OCI-LY1 (cell line): ENCODE measurements around the gene VGLL1.

ENCODE experiments used
- CTCF ChIP-seq: fragments of 200-600 bp; sonication (generic), shearing (Covaris generic); IDR thresholded peaks from 2 replicates; pipeline ENCODE4 v1.5.1; 2017; ENCODE audit warnings: mild to moderate bottlenecking, antibody characterized with exemption, low read length, moderate library complexity, mixed read lengths
- EZH2 ChIP-seq: fragments of 200-600 bp; sonication (generic), shearing (Covaris generic); IDR thresholded peaks from 2 replicates; pipeline ENCODE4 v1.8.0; 2017; ENCODE audit warnings: borderline replicate concordance, mixed run types, mild to moderate bottlenecking, antibody characterized with exemption, low read length, moderate library complexity, mixed read lengths

GRCh38 chrX:136493011-136493410, 39.0 kb upstream of the VGLL1 start:
- TF ChIP-seq CTCF, result no peak
- TF ChIP-seq EZH2, result no peak
